Adrenal gland (tissue), 12 donors: ENCODE measurements around the gene ETV7. TPM values are rescaled to one million over a fixed set of nuclear protein-coding genes. Genes with fewer than 3 reads are reported as not detected.

Experiments used
- DNase-seq, 7 donors: peaks; one replicate each; pipeline ENCODE4 v3.0.0-alpha.2; 2019 to 2020
- H3K27ac ChIP-seq, 5 donors: fragments of 200-600 bp; sonication (generic) in 4 of 5; 1 replicate in 3 of 5; 2 replicates in 2 of 5; pipeline versions ENCODE4 v1.5.1 to v1.8.0; 2016 to 2020; ENCODE audit warnings: mild to moderate bottlenecking in 1 of 5
- H3K27me3 ChIP-seq: fragments of 200-600 bp; 2 replicates; pipeline ENCODE4 v1.8.0; 2021
- H3K36me3 ChIP-seq, 2 donors: fragments of 200-600 bp; replicated peaks in 1 of 2; 1 replicate in 1 of 2; 2 replicates in 1 of 2; pipeline versions ENCODE4 v1.5.1 to v1.8.0; 2018 to 2022
- H3K4me1 ChIP-seq, 2 donors: fragments of 200-600 bp; replicated peaks in 1 of 2; 1 replicate in 1 of 2; 2 replicates in 1 of 2; pipeline versions ENCODE4 v1.5.1 to v1.8.0; 2018 to 2021
- H3K4me3 ChIP-seq, 4 donors: fragments of 200-600 bp; sonication (generic) in 3 of 4; one replicate each; pipeline ENCODE4 v1.5.1; 2016 to 2018
- H3K9me3 ChIP-seq, 3 donors: fragments of 200-600 bp; sonication (generic) in 1 of 3; replicated peaks in 1 of 3; 1 replicate in 2 of 3; 2 replicates in 1 of 3; pipeline versions ENCODE4 v1.5.1 to v1.8.0; 2016 to 2021
- POLR2A ChIP-seq, 2 donors: fragments of 450-650 bp; IDR thresholded peaks; one replicate each; pipeline ENCODE4 v1.6.1; 2017; ENCODE audit warnings: antibody characterized with exemption in 2 of 2, mild to moderate bottlenecking in 2 of 2, moderate library complexity in 1 of 2
- WGBS, 4 donors: extraction: QIAGEN DNeasy Blood & Tissue Kit in 2 of 4; methylation state at CpG; one replicate each; pipeline versions ENCODE4 v1.1.5 to v1.1.7; 2013 to 2017; 5-methylcytosine and 5-hydroxymethylcytosine counted together
- intact Hi-C, 2 donors: fragments of 100-400 bp; cut with DNase I; formaldehyde crosslinking; loops; one replicate each; pipeline versions ENCODE4 v1.14.1 to v1.15.0; 2022 to 2023
- polyA plus RNA-seq, 3 donors: library from polyadenylated mRNA; stranded (reverse); fragments of 200-250 nt in 2 of 3; fragments of 350-450 nt in 1 of 3; fragmentation: Illumina TruSeq in 1 of 3; extraction: RNeasy Lipid Tissue Mini Kit (QIAGEN cat#74804) in 1 of 3; gene quantifications; one replicate each; pipeline ENCODE4 v1.2.3, GENCODE V29; 2013 to 2014
- total RNA-seq, 9 donors: library from RNA; depleted of rRNA in 4 of 9; stranded (reverse); fragments of >200 nt in 4 of 9; fragments of 120-200 nt in 1 of 9; fragmentation: NEBNext Ultra II Directional in 1 of 9; extraction: Animal tissue kit (Norgen Biotek cat#: 25700) in 1 of 9; gene quantifications; one replicate each; pipeline versions ENCODE4 v1.1.0 to v1.2.4, GENCODE V29; 2013 to 2023
- TF ChIP-seq, protein P1 (sequence below), 6 experiments: fragments of 450-650 bp in 4 of 6; fragments of 200-600 bp in 2 of 6; sonication (generic) in 1 of 6; IDR thresholded peaks; 1 replicate in 5 of 6; 2 replicates in 1 of 6; pipeline versions ENCODE4 v1.5.1 to v1.8.0; 2016 to 2021; ENCODE audit warnings: antibody characterized with exemption in 6 of 6, mild to moderate bottlenecking in 2 of 6, moderate library complexity in 1 of 6
- donor health status: healthy with polysubstance abuse.
- donor health status: Bipolar disorder and iron deficiency.
- donor health status: DM: yes; HTN: yes; CAD: no.
- donor health status: DM: no; HTN: no; CAD: no.
- donor health status: DM: no; HTN: no; CAD: no.
- donor health status: DM: yes; HTN: yes; CAD: no.

Gene ETV7
- total and polyA plus RNA-seq, 12 donors = 0.28 to 6.0 (median 2.3) TPM; not detected in 1

GRCh38 chr6:36376183-36376582 is 11.3 kb downstream of the ETV7 start:
- no peaks in the 10 kb centered on the region for H3K27me3 ChIP-seq
- TF ChIP-seq, protein P1, sequence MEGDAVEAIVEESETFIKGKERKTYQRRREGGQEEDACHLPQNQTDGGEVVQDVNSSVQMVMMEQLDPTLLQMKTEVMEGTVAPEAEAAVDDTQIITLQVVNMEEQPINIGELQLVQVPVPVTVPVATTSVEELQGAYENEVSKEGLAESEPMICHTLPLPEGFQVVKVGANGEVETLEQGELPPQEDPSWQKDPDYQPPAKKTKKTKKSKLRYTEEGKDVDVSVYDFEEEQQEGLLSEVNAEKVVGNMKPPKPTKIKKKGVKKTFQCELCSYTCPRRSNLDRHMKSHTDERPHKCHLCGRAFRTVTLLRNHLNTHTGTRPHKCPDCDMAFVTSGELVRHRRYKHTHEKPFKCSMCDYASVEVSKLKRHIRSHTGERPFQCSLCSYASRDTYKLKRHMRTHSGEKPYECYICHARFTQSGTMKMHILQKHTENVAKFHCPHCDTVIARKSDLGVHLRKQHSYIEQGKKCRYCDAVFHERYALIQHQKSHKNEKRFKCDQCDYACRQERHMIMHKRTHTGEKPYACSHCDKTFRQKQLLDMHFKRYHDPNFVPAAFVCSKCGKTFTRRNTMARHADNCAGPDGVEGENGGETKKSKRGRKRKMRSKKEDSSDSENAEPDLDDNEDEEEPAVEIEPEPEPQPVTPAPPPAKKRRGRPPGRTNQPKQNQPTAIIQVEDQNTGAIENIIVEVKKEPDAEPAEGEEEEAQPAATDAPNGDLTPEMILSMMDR (IDR thresholded peaks at IDR 0.05) = no peak
- TF ChIP-seq POLR2A (IDR thresholded peaks at IDR 0.05) = no peak
- H3K4me3 ChIP-seq = no peak overlapping the region
- no peak overlapping the region for H3K27ac ChIP-seq
- no peaks in the 10 kb centered on the region for H3K9me3 ChIP-seq
- H3K36me3 ChIP-seq = no peaks in the 10 kb centered on the region
- WGBS, 4 donors = 88 to 98% (median 92%) methylated on average over 8 of the region's 8 CpGs
- H3K4me1 ChIP-seq = no peaks in the 10 kb centered on the region
- intact Hi-C loops = no loop called here
- no peak for DNase-seq

- no peaks in the 10 kb centered on the region for H3K36me3 ChIP-seq
- no peak overlapping the region for H3K27ac ChIP-seq
- TF ChIP-seq, protein P1 (IDR thresholded peaks at IDR 0.05) = no peak
- no peak for TF ChIP-seq POLR2A (IDR thresholded peaks at IDR 0.05)
- no peaks in the 10 kb centered on the region for H3K4me1 ChIP-seq
- no peaks in the 10 kb centered on the region for H3K9me3 ChIP-seq
- no peaks in the 10 kb centered on the region for H3K27me3 ChIP-seq
- no peak for DNase-seq
- WGBS, 4 donors = 92 to 98% (median 94%) methylated on average over 20 of the region's 20 CpGs
- intact Hi-C loops = no loop called here
- H3K4me3 ChIP-seq = no peak overlapping the region
Measured at GRCh38 chr6:36375644-36376155, 11.8 kb downstream of the ETV7 start.

DNA sequence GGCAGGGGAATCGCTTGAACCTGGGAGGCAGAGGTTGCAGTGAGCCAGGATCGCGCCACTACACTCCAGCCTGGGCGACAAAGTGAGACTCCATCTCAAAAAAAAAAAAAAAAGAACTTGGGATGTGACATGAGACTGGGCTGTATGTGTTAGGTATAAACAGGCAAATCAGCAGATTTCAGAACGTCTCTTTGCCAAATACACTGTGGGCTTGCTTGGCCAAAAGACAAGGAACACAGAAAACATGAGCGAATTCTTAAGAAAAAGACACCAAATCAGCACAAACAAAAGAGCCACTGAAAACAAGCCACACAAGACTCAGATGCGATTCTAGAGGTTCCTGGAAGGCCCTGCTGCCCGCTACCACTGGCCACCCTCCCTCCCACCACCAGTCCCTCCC is 12.5 kb downstream of the ETV7 start:
- intact Hi-C loops = no loop called here
- H3K9me3 ChIP-seq = no peaks in the 10 kb centered on the region
- 84 to 91% (median 88%) methylated on average over 8 of the region's 8 CpGs for WGBS, 4 donors
- H3K4me3 ChIP-seq = no peak overlapping the region
- no peaks in the 10 kb centered on the region for H3K36me3 ChIP-seq
- DNase-seq = no peak
- H3K27me3 ChIP-seq = no peaks in the 10 kb centered on the region
- TF ChIP-seq, protein P1 (IDR thresholded peaks at IDR 0.05) = no peak
- no peak for TF ChIP-seq POLR2A (IDR thresholded peaks at IDR 0.05)
- H3K4me1 ChIP-seq = no peaks in the 10 kb centered on the region
- no peak overlapping the region for H3K27ac ChIP-seq

- 88 to 95% (median 91%) methylated on average over 4 of the region's 4 CpGs for WGBS, 4 donors
- Histone ChIP-seq H3K36me3 (no peaks in the 10 kb centered on the region), H3K4me1 (no peaks in the 10 kb centered on the region), H3K27me3 (no peaks in the 10 kb centered on the region), H3K27ac (no peak overlapping the region), H3K4me3 (no peak overlapping the region), H3K9me3 (no peaks in the 10 kb centered on the region)
- TF ChIP-seq, protein P1 (IDR thresholded peaks at IDR 0.05) = no peak
- TF ChIP-seq POLR2A (IDR thresholded peaks at IDR 0.05) = no peak
- no peak for DNase-seq
- intact Hi-C loops = no loop called here
Measured at GRCh38 chr6:36374194-36374593, 13.3 kb downstream of the ETV7 start.
